Activated T-helper 2 cell treated with anti-CD3 and anti-CD28 coated beads, Interferon-gamma antibody, Interleukin-2, Interleukin-4, amounts not matched to agents 10 μg/mL and 5 μg/mL and 100 μg/mL, durations not matched to agents 14 hours and 24 hours and 36 hours (primary cell): ENCODE measurements around the gene SLC8A1. TPM values are rescaled to one million over a fixed set of nuclear protein-coding genes. Genes with fewer than 3 reads are reported as not detected.
A peak's percentile ranks its signal among the peaks of the same experiment; 100 is the strongest.

Source experiments
- DNase-seq: peaks from one replicate; pipeline ENCODE4 v3.0.0; 2021; ENCODE audit warnings: low spot score
- H3K27ac Mint-ChIP-seq: one replicate; pipeline ENCODE4 v1.8.0; 2021; ENCODE audit warnings: mixed read lengths
- H3K27me3 Mint-ChIP-seq: one replicate; pipeline ENCODE4 v1.8.0; 2021; ENCODE audit warnings: low read depth, mixed read lengths
- H3K36me3 Mint-ChIP-seq: one replicate; pipeline ENCODE4 v1.8.0; 2021; ENCODE audit warnings: low read depth, mixed read lengths
- H3K4me1 Mint-ChIP-seq: one replicate; pipeline ENCODE4 v1.8.0; 2021; ENCODE audit warnings: low read depth, mixed read lengths
- H3K4me3 Mint-ChIP-seq: one replicate; pipeline ENCODE4 v1.8.0; 2021; ENCODE audit warnings: low read depth, mild to moderate bottlenecking, moderate library complexity, mixed read lengths
- H3K9me3 Mint-ChIP-seq: one replicate; pipeline ENCODE4 v1.8.0; 2021; ENCODE audit warnings: mixed read lengths
- intact Hi-C: fragments of 100-400 bp; cut with micrococcal nuclease; formaldehyde crosslinking; loops from one replicate; pipeline ENCODE4 v1.15.1; 2023
- total RNA-seq: library from RNA; stranded (reverse); gene quantifications from 2 replicates; pipeline ENCODE4 v1.2.3, GENCODE V29; 2022

The SLC8A1 gene
- total RNA-seq, 1 donor from 2014 or later, result 5.5 TPM

GRCh38 chr2:40230707-40231432 is 221.0 kb downstream of the SLC8A1 start:
- Mint-ChIP-seq H3K36me3 (peaks cover 3% of the 10 kb centered on the region), H3K27ac (no peak overlapping the region), H3K4me1 (no peaks in the 10 kb centered on the region), H3K27me3 (no peaks in the 10 kb centered on the region), H3K9me3 (peaks cover 5% of the 10 kb centered on the region), H3K4me3 (no peak overlapping the region)
- intact Hi-C loops, result no loop called here
- no peak for DNase-seq

DNA sequence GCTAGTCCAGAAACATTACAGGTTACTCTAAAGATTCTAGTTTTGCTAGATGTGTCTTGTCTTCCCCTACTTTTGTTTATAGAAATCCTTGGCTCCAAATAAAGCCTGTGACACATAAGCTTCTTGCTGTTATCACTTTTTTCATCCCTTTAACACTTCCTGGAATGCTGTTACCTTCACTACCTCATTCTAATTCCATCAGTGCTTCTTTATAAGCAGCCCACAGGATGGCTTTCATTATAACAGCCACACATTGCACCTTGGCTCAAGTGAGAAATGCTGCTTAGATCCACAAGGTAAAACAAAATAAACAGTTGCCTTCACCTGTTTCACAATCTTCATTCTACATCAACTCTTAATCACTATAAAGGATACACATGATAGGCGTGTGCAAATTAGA is 221.7 kb downstream of the SLC8A1 start:
- no peak for DNase-seq
- intact Hi-C loops, result no loop called here
- Mint-ChIP-seq H3K9me3 (peaks cover 5% of the 10 kb centered on the region), H3K36me3 (peaks cover 3% of the 10 kb centered on the region), H3K27me3 (no peaks in the 10 kb centered on the region), H3K4me1 (no peaks in the 10 kb centered on the region), H3K27ac (no peak overlapping the region), H3K4me3 (no peak overlapping the region)

DNA sequence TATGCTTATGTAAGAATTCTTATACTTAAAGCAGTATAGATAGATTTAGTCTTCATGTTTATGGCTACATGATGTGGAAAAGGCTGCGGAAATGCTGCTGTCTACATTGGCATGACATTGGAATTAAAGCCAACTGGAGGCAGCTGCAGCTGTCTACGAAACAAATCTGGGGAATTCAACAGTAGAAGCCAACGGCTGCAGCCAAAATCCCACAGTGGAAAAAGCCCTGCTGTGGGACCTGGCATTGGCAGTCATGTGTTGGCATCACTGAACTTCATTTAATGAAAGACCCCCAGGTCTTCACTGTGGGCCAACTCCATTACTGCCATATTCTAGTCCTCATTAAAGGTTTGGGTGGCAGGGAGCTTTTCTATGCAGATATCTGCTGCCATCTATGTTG is 223.6 kb downstream of the SLC8A1 start:
- intact Hi-C loops, result no loop called here
- Mint-ChIP-seq H3K27ac (no peak overlapping the region), H3K4me3 (no peak overlapping the region), H3K9me3 (peaks cover 12% of the 10 kb centered on the region), H3K36me3 (peaks cover 3% of the 10 kb centered on the region), H3K27me3 (no peaks in the 10 kb centered on the region), H3K4me1 (peaks cover 4% of the 10 kb centered on the region)
- no peak for DNase-seq

GRCh38 chr2:40227210-40227609 is 224.7 kb downstream of the SLC8A1 start:
- no peak overlapping the region for H3K4me3 Mint-ChIP-seq
- H3K4me1 Mint-ChIP-seq, result peaks cover 4% of the 10 kb centered on the region
- H3K9me3 Mint-ChIP-seq, result peaks cover 18% of the 10 kb centered on the region
- no peaks in the 10 kb centered on the region for H3K27me3 Mint-ChIP-seq
- intact Hi-C loops, result no loop called here
- H3K27ac Mint-ChIP-seq, result no peak overlapping the region
- DNase-seq, result no peak
- H3K36me3 Mint-ChIP-seq, result peaks cover 5% of the 10 kb centered on the region

DNA sequence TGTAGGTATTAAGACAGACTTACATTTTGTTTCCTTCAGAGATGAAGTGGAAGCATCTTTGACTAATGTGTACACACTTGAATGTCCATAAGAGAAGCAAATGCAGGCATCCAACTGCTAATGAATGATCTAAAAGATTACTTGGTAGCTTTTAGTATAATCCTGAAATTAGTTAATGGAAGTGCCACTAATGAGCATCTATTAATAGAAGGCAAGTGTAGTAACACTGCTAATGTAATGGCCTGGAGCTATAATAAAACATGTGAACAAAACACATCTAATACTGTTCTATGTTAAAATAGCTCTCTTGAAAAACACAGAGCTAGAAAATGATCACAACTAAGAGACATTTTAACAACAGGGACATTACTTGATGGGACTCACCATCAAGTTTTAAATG is 225.3 kb downstream of the SLC8A1 start:
- H3K27me3 Mint-ChIP-seq, result no peaks in the 10 kb centered on the region
- no peak overlapping the region for H3K27ac Mint-ChIP-seq
- H3K9me3 Mint-ChIP-seq, result peaks cover 14% of the 10 kb centered on the region
- DNase-seq, result no peak
- intact Hi-C loops, result no loop called here
- H3K4me1 Mint-ChIP-seq, result peaks cover 4% of the 10 kb centered on the region
- H3K4me3 Mint-ChIP-seq, result no peak overlapping the region
- peaks cover 5% of the 10 kb centered on the region for H3K36me3 Mint-ChIP-seq

GRCh38 chr2:40225670-40226210 is 226.2 kb downstream of the SLC8A1 start:
- H3K27me3 Mint-ChIP-seq, result no peaks in the 10 kb centered on the region
- DNase-seq, result no peak
- peaks cover 14% of the 10 kb centered on the region for H3K9me3 Mint-ChIP-seq
- H3K4me1 Mint-ChIP-seq, result peaks cover 4% of the 10 kb centered on the region
- peaks cover 5% of the 10 kb centered on the region for H3K36me3 Mint-ChIP-seq
- no peak overlapping the region for H3K27ac Mint-ChIP-seq
- H3K4me3 Mint-ChIP-seq, result no peak overlapping the region
- intact Hi-C loops, result no loop called here

- peaks cover 8% of the 10 kb centered on the region for H3K36me3 Mint-ChIP-seq
- intact Hi-C loops, result no loop called here
- H3K27ac Mint-ChIP-seq, result no peak overlapping the region
- H3K4me3 Mint-ChIP-seq, result no peak overlapping the region
- H3K9me3 Mint-ChIP-seq, result peaks cover 14% of the 10 kb centered on the region
- DNase-seq, result no peak
- no peaks in the 10 kb centered on the region for H3K27me3 Mint-ChIP-seq
- H3K4me1 Mint-ChIP-seq, result peaks cover 4% of the 10 kb centered on the region
Measured at GRCh38 chr2:40224318-40224717, 227.6 kb downstream of the SLC8A1 start.

DNA sequence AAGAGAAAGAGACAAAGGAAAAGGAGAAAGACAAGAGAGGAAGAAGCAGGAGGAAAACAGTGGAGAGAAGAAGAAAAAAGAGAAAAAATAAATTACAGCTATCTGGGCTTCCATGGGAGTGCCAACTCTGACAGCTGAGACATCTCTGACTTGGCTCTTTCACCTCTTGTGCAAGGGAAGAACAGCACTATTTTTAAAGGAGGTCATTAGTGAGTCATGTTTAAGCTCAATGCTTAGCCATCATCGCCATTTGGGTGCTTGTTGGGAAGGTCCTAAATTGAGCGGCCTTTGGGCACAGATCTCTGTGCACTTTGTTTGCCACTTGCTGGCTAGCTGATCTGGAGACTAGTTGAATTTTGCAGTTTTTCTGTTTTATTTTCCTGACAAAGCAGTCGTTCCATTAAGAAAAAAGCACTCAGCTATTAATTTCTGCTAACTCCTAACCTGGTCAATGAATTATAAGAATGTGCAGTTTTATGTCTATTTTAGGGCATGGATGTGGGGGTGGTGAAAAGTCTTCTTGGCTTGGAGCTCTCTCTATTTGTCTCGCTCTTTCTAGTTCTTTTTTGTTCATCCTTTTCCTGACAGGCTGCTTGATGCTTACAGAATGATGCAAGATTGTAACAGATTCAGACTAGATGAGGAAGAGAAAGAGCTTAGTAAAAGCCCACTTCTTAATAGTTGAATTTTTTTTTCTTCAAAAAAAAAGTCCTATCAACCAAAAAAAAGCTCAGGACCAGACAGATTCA is 231.5 kb downstream of the SLC8A1 start:
- intact Hi-C loops, result no loop called here
- no peak for DNase-seq
- no peak overlapping the region for H3K27ac Mint-ChIP-seq
- no peak overlapping the region for H3K4me3 Mint-ChIP-seq
- peaks cover 32% of the 10 kb centered on the region for H3K9me3 Mint-ChIP-seq
- H3K4me1 Mint-ChIP-seq, result peaks cover 4% of the 10 kb centered on the region
- H3K27me3 Mint-ChIP-seq, result no peaks in the 10 kb centered on the region
- H3K36me3 Mint-ChIP-seq, result peaks cover 25% of the 10 kb centered on the region

- DNase-seq, result no peak
- no peak overlapping the region for H3K4me3 Mint-ChIP-seq
- H3K27ac Mint-ChIP-seq, result no peak overlapping the region
- intact Hi-C loops, result loop anchor here (10.0 kb wide), 1 partner anchor 336 kb away; no protein-coding TSS in a partner anchor
- peaks cover 31% of the 10 kb centered on the region for H3K9me3 Mint-ChIP-seq
- peaks cover 25% of the 10 kb centered on the region for H3K36me3 Mint-ChIP-seq
- H3K27me3 Mint-ChIP-seq, result no peaks in the 10 kb centered on the region
- no peaks in the 10 kb centered on the region for H3K4me1 Mint-ChIP-seq
Measured at GRCh38 chr2:40219141-40219540, 232.7 kb downstream of the SLC8A1 start.

- peaks cover 25% of the 10 kb centered on the region for H3K36me3 Mint-ChIP-seq
- no peak overlapping the region for H3K27ac Mint-ChIP-seq
- H3K4me3 Mint-ChIP-seq, result no peak overlapping the region
- peaks cover 27% of the 10 kb centered on the region for H3K9me3 Mint-ChIP-seq
- H3K4me1 Mint-ChIP-seq, result no peaks in the 10 kb centered on the region
- no peak for DNase-seq
- no peaks in the 10 kb centered on the region for H3K27me3 Mint-ChIP-seq
- intact Hi-C loops, result loop anchor here (10.0 kb wide), 1 partner anchor 336 kb away; no protein-coding TSS in a partner anchor
Measured at GRCh38 chr2:40218679-40219078, 233.2 kb downstream of the SLC8A1 start.

- no peak for DNase-seq
- peaks cover 17% of the 10 kb centered on the region for H3K9me3 Mint-ChIP-seq
- H3K27ac Mint-ChIP-seq, result no peak overlapping the region
- H3K4me3 Mint-ChIP-seq, result no peak overlapping the region
- peaks cover 18% of the 10 kb centered on the region for H3K36me3 Mint-ChIP-seq
- peaks cover 29% of the 10 kb centered on the region for H3K4me1 Mint-ChIP-seq
- intact Hi-C loops, result loop anchor here (10.0 kb wide), 1 partner anchor 341 kb away; no protein-coding TSS in a partner anchor
- H3K27me3 Mint-ChIP-seq, result no peaks in the 10 kb centered on the region
Measured at GRCh38 chr2:40213619-40214018, 238.3 kb downstream of the SLC8A1 start.

GRCh38 chr2:40213071-40213470 is 238.8 kb downstream of the SLC8A1 start:
- H3K4me1 Mint-ChIP-seq, result peaks cover 29% of the 10 kb centered on the region
- H3K9me3 Mint-ChIP-seq, result peaks cover 17% of the 10 kb centered on the region
- H3K4me3 Mint-ChIP-seq, result no peak overlapping the region
- DNase-seq, result no peak
- H3K27me3 Mint-ChIP-seq, result no peaks in the 10 kb centered on the region
- no peak overlapping the region for H3K27ac Mint-ChIP-seq
- peaks cover 17% of the 10 kb centered on the region for H3K36me3 Mint-ChIP-seq
- intact Hi-C loops, result loop anchor here (10.0 kb wide), 1 partner anchor 342 kb away; no protein-coding TSS in a partner anchor

GRCh38 chr2:40210968-40211353 is 240.9 kb downstream of the SLC8A1 start:
- H3K4me3 Mint-ChIP-seq, result no peak overlapping the region
- no peaks in the 10 kb centered on the region for H3K9me3 Mint-ChIP-seq
- DNase-seq, result no peak
- intact Hi-C loops, result loop anchor here (1.0 to 10.0 kb wide), 5 partner anchors 178 to 344 kb away; no protein-coding TSS in a partner anchor
- H3K27me3 Mint-ChIP-seq, result no peaks in the 10 kb centered on the region
- H3K4me1 Mint-ChIP-seq, result peaks cover 29% of the 10 kb centered on the region
- peaks cover 4% of the 10 kb centered on the region for H3K36me3 Mint-ChIP-seq
- peak overlapping the region; percentile 74 for H3K27ac Mint-ChIP-seq
